Esophagus squamous epithelium (tissue), 5 donors: ENCODE measurements around the gene SPDYC. TPM values are rescaled to one million over a fixed set of nuclear protein-coding genes. Genes with fewer than 3 reads are reported as not detected.
A peak's percentile ranks its signal among the peaks of the same experiment; 100 is the strongest.

Source experiments
- DNase-seq: peaks from one replicate; lab custom pipeline; 2025; lab: John Stamatoyannopoulos, UW
- H3K27ac ChIP-seq, 4 donors: fragments of 200-600 bp; sonication (generic); one replicate each; pipeline ENCODE4 v1.5.1; 2016 to 2019; ENCODE audit warnings: mild to moderate bottlenecking in 1 of 4
- H3K27me3 ChIP-seq, 4 donors: fragments of 200-600 bp; sonication (generic); 1 replicate in 3 of 4; 2 replicates in 1 of 4; pipeline versions ENCODE4 v1.5.1 to v1.6.0; 2017 to 2021; ENCODE audit warnings: antibody characterized with exemption in 1 of 4
- H3K36me3 ChIP-seq, 3 donors: fragments of 200-600 bp; sonication (generic); one replicate each; pipeline ENCODE4 v1.5.1; 2016 to 2019
- H3K4me1 ChIP-seq, 3 donors: fragments of 200-600 bp; sonication (generic); one replicate each; pipeline ENCODE4 v1.5.1; 2017 to 2019
- H3K4me3 ChIP-seq, 4 donors: fragments of 200-600 bp; sonication (generic); 1 replicate in 3 of 4; 2 replicates in 1 of 4; pipeline ENCODE4 v1.5.1; 2016 to 2019; ENCODE audit warnings: mild to moderate bottlenecking in 2 of 4, moderate library complexity in 1 of 4
- H3K9me3 ChIP-seq, 3 donors: fragments of 200-600 bp; sonication (generic); one replicate each; pipeline ENCODE4 v1.5.1; 2016 to 2019
- CTCF ChIP-seq, 6 experiments: fragments of 450-650 bp in 4 of 6; fragments of 200-600 bp in 2 of 6; sonication (generic) in 2 of 6; IDR thresholded peaks; one replicate each; pipeline ENCODE4 v1.5.1; 2016 to 2019; ENCODE audit warnings: antibody characterized with exemption in 6 of 6, mild to moderate bottlenecking in 4 of 6, moderate library complexity in 4 of 6
- POLR2A ChIP-seq, 4 donors: fragments of 450-650 bp; IDR thresholded peaks; one replicate each; pipeline ENCODE4 v1.6.1; 2017; ENCODE audit warnings: antibody characterized with exemption in 4 of 4, mild to moderate bottlenecking in 4 of 4, moderate library complexity in 3 of 4
- WGBS, 2 donors: methylation state at CpG; one replicate each; pipeline ENCODE4 v1.1.5; 2018; 5-methylcytosine and 5-hydroxymethylcytosine counted together
- intact Hi-C: fragments of 100-400 bp; cut with DNase I; formaldehyde crosslinking; loops from one replicate; pipeline ENCODE4 v1.15.0; 2022
- total RNA-seq, 4 donors: library from RNA; depleted of rRNA; stranded (reverse); fragments of >200 nt; gene quantifications; one replicate each; pipeline ENCODE4 v1.1.0, GENCODE V29; 2016
- donor health status: DM: yes; HTN: yes; CAD: no.

Gene SPDYC
- total RNA-seq, 4 donors from 2014 or later = not detected

- H3K4me1 ChIP-seq = peaks cover 22 to 67% (median 23%) of the 10 kb centered on the region in 3 donors
- no peak for DNase-seq
- H3K9me3 ChIP-seq = no peaks in the 10 kb centered on the region
- 1 to 6% methylated on average over 12 to 23 of the region's 24 CpGs for WGBS, 2 donors
- peak overlapping the region; percentile 97 to 99 (median 98) for H3K27ac ChIP-seq
- H3K27me3 ChIP-seq = no peaks in the 10 kb centered on the region
- intact Hi-C loops = no loop called here
- peak overlapping the region; percentile 67 to 84 (median 76) for H3K4me3 ChIP-seq
- H3K36me3 ChIP-seq = peaks cover 21 to 30% (median 25%) of the 10 kb centered on the region in 3 donors
- TF ChIP-seq POLR2A (IDR thresholded peaks at IDR 0.05) = peak in 1 of 4 donors; percentile 67
- TF ChIP-seq CTCF (IDR thresholded peaks at IDR 0.05) = peak in 1 of 6 experiments; percentile 10
Measured at GRCh38 chr11:65134952-65135632, 34.9 kb upstream of the SPDYC start.

GRCh38 chr11:65135633-65136145 is 34.3 kb upstream of the SPDYC start:
- intact Hi-C loops = no loop called here
- no peaks in the 10 kb centered on the region for H3K9me3 ChIP-seq
- TF ChIP-seq POLR2A (IDR thresholded peaks at IDR 0.05) = no peak
- no peak for TF ChIP-seq CTCF (IDR thresholded peaks at IDR 0.05)
- no peak for DNase-seq
- peak overlapping the region; percentile 97 to 99 (median 98) for H3K27ac ChIP-seq
- H3K4me3 ChIP-seq = peak overlapping the region in 3 of 4 donors; percentile 72 to 84 (median 80)
- H3K36me3 ChIP-seq = peaks cover 15 to 24% (median 19%) of the 10 kb centered on the region in 3 donors
- 45 to 63% methylated on average over 11 of the region's 11 CpGs for WGBS, 2 donors
- no peaks in the 10 kb centered on the region for H3K27me3 ChIP-seq
- peaks cover 22 to 67% (median 23%) of the 10 kb centered on the region in 3 donors for H3K4me1 ChIP-seq

DNA sequence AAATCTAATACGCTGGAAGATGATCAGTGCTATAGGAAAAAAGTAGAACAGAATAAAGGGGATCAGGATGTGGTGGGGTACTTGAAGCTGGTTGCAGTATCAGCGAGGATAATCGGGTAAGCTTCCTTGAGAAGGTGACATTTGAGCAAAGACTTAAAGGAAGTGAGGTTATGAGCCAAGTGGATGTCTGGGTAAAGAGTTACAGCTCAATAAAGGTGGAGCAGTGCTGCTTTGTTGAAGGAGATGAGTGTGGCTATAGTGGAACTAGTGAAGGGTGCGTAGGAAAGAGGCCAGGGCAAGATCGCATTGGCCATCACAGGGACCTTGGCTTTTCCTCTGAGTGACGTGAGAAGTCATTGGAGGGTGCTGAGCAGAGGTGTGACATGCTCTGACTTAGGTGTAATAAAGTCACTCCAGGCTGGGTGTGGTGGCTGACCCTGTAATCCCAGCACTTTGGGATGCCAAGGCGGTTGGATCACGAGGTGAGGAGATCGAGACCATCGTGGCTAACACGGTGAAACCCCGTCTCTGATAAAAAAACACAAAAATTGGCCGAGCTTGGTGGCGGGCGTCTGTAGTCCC is 33.4 kb upstream of the SPDYC start:
- Histone ChIP-seq H3K4me1 (peaks cover 22 to 67% (median 23%) of the 10 kb centered on the region in 3 donors), H3K27me3 (no peaks in the 10 kb centered on the region), H3K9me3 (no peaks in the 10 kb centered on the region), H3K27ac (peak overlapping the region in 2 of 4 donors; percentile 99), H3K4me3 (no peak overlapping the region), H3K36me3 (peaks cover 6 to 15% (median 12%) of the 10 kb centered on the region in 3 donors)
- intact Hi-C loops = no loop called here
- DNase-seq = no peak
- no peak for TF ChIP-seq CTCF (IDR thresholded peaks at IDR 0.05)
- TF ChIP-seq POLR2A (IDR thresholded peaks at IDR 0.05) = no peak
- WGBS, 2 donors = 79 to 91% methylated on average over 15 of the region's 15 CpGs

DNA sequence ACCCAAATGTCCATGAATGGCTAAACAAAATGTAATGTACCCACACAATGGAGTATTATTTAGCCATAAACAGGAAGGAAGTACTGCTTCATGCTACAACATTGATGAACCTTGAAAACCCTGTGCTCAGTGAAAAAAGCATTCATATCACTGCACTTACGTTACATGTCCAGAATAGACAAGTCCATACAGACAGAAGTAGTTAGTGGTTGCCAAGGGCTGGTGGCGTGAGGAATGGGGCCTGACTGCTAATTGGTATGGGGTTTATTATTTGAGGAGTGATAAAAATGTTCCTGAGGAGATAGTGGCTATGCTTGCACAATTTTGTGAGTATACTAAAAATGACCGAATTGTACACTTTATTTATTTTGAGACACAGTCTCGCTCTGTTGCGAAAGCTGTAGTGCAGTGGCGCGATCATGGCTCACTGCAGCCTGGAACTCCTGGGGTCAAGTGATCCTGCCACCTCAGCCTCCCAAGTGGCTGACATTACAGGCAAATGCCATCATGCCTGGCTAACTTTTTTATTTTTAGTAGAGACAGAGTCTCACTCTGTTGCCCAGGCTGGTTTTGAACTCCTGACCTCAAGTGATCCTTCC is 28.0 kb upstream of the SPDYC start:
- DNase-seq = no peak
- Histone ChIP-seq H3K27ac (no peak overlapping the region), H3K9me3 (peaks cover 0 to 2% (median 0%) of the 10 kb centered on the region in 3 donors), H3K27me3 (no peaks in the 10 kb centered on the region), H3K4me3 (no peak overlapping the region), H3K4me1 (peaks cover 0 to 24% (median 0%) of the 10 kb centered on the region in 3 donors), H3K36me3 (no peaks in the 10 kb centered on the region)
- WGBS, 2 donors = 68 to 79% methylated on average over 7 of the region's 7 CpGs
- intact Hi-C loops = no loop called here
- TF ChIP-seq CTCF (IDR thresholded peaks at IDR 0.05) (no peak), POLR2A (IDR thresholded peaks at IDR 0.05) (no peak)
